ENCODE results near the gene NXPH1. TPM values are rescaled to one million over a fixed set of nuclear protein-coding genes. Genes with fewer than 3 reads are reported as not detected.

NXPH1 gene
- total RNA-seq, 1 donor from 2014 or later, result 3.8 TPM

- H3K27ac Mint-ChIP-seq (ENCODE audit: unreplicated experiment), result no peak overlapping the region
- TF ChIP-seq CTCF (IDR thresholded peaks at IDR 0.05; ENCODE audit: partially characterized antibody, unreplicated experiment), result no peak
- DNase-seq, result no peak
- no peak overlapping the region for H3K4me3 Mint-ChIP-seq (ENCODE audit: unreplicated experiment)
- H3K9me3 Mint-ChIP-seq (ENCODE audit: unreplicated experiment), result peaks cover 2% of the 10 kb centered on the region
- H3K27me3 Mint-ChIP-seq (ENCODE audit: unreplicated experiment), result peaks cover 3% of the 10 kb centered on the region
- no peaks in the 10 kb centered on the region for H3K36me3 Mint-ChIP-seq (ENCODE audit: unreplicated experiment)
- peaks cover 3% of the 10 kb centered on the region for H3K4me1 Mint-ChIP-seq (ENCODE audit: low read depth, unreplicated experiment)
Observed at GRCh38 chr7:8582728-8583127, 149.3 kb downstream of the NXPH1 start.

- no peak for TF ChIP-seq CTCF (IDR thresholded peaks at IDR 0.05; ENCODE audit: partially characterized antibody, unreplicated experiment)
- no peak for DNase-seq
- Mint-ChIP-seq H3K9me3 (ENCODE audit: unreplicated experiment) (no peaks in the 10 kb centered on the region), H3K4me3 (ENCODE audit: unreplicated experiment) (no peak overlapping the region), H3K4me1 (ENCODE audit: low read depth, unreplicated experiment) (no peaks in the 10 kb centered on the region), H3K36me3 (ENCODE audit: unreplicated experiment) (no peaks in the 10 kb centered on the region), H3K27me3 (ENCODE audit: unreplicated experiment) (peaks cover 3% of the 10 kb centered on the region), H3K27ac (ENCODE audit: unreplicated experiment) (no peak overlapping the region)
Observed at GRCh38 chr7:8585591-8585990, 152.2 kb downstream of the NXPH1 start.

- TF ChIP-seq CTCF (IDR thresholded peaks at IDR 0.05; ENCODE audit: partially characterized antibody, unreplicated experiment), result no peak
Observed at GRCh38 chr7:8590225-8590624, 156.8 kb downstream of the NXPH1 start.

GRCh38 chr7:8590791-8591190 lies 157.4 kb downstream of the NXPH1 start:
- Mint-ChIP-seq H3K27ac (ENCODE audit: unreplicated experiment) (no peak overlapping the region), H3K36me3 (ENCODE audit: unreplicated experiment) (no peaks in the 10 kb centered on the region), H3K27me3 (ENCODE audit: unreplicated experiment) (peaks cover 2% of the 10 kb centered on the region), H3K9me3 (ENCODE audit: unreplicated experiment) (no peaks in the 10 kb centered on the region), H3K4me1 (ENCODE audit: low read depth, unreplicated experiment) (peaks cover 17% of the 10 kb centered on the region), H3K4me3 (ENCODE audit: unreplicated experiment) (no peak overlapping the region)
- no peak for DNase-seq
- no peak for TF ChIP-seq CTCF (IDR thresholded peaks at IDR 0.05; ENCODE audit: partially characterized antibody, unreplicated experiment)

More at GRCh38 chr7:8590225-8590624, 156.8 kb downstream of the NXPH1 start:
- peaks cover 17% of the 10 kb centered on the region for H3K4me1 Mint-ChIP-seq (ENCODE audit: low read depth, unreplicated experiment)
- peaks cover 2% of the 10 kb centered on the region for H3K27me3 Mint-ChIP-seq (ENCODE audit: unreplicated experiment)
- H3K27ac Mint-ChIP-seq (ENCODE audit: unreplicated experiment), result no peak overlapping the region
- no peaks in the 10 kb centered on the region for H3K36me3 Mint-ChIP-seq (ENCODE audit: unreplicated experiment)
- no peak for DNase-seq
- no peaks in the 10 kb centered on the region for H3K9me3 Mint-ChIP-seq (ENCODE audit: unreplicated experiment)
- no peak overlapping the region for H3K4me3 Mint-ChIP-seq (ENCODE audit: unreplicated experiment)

- no peaks in the 10 kb centered on the region for H3K9me3 Mint-ChIP-seq (ENCODE audit: unreplicated experiment)
- DNase-seq, result no peak
- H3K27me3 Mint-ChIP-seq (ENCODE audit: unreplicated experiment), result peaks cover 2% of the 10 kb centered on the region
- TF ChIP-seq CTCF (IDR thresholded peaks at IDR 0.05; ENCODE audit: partially characterized antibody, unreplicated experiment), result no peak
- H3K4me1 Mint-ChIP-seq (ENCODE audit: low read depth, unreplicated experiment), result peaks cover 17% of the 10 kb centered on the region
- no peak overlapping the region for H3K4me3 Mint-ChIP-seq (ENCODE audit: unreplicated experiment)
- no peaks in the 10 kb centered on the region for H3K36me3 Mint-ChIP-seq (ENCODE audit: unreplicated experiment)
- H3K27ac Mint-ChIP-seq (ENCODE audit: unreplicated experiment), result no peak overlapping the region
Observed at GRCh38 chr7:8591289-8591688, 157.9 kb downstream of the NXPH1 start.

All from glutamatergic neuron (in vitro differentiated cells).